HL-60 (cell line): Measurements from ENCODE around the gene IL23R.

Experiments used
- CTCF ChIP-seq: IDR thresholded peaks from one replicate; pipeline ENCODE4 v1.5.1; 2011; ENCODE audit warnings: low read length, control low read depth, inconsistent platforms; ENCODE audit not compliant: insufficient read depth
- GABPA ChIP-seq: IDR thresholded peaks from 2 replicates; pipeline ENCODE4 v1.6.1; 2012; ENCODE audit warnings: low read depth
- POLR2AphosphoS5 ChIP-seq: IDR thresholded peaks from 2 replicates; pipeline ENCODE4 v1.6.1; 2012; ENCODE audit warnings: low read depth
- REST ChIP-seq: IDR thresholded peaks from 2 replicates; pipeline ENCODE4 v1.6.1; 2012; ENCODE audit warnings: low read depth; ENCODE audit not compliant: insufficient replicate concordance
- SPI1 ChIP-seq: IDR thresholded peaks from 2 replicates; pipeline ENCODE4 v1.6.1; 2012; ENCODE audit warnings: low read depth, mild to moderate bottlenecking, borderline replicate concordance

- TF ChIP-seq SPI1 (no peak), CTCF (no peak), POLR2AphosphoS5 (no peak), GABPA (no peak), REST (no peak)
Observed at GRCh38 chr1:67274623-67275325, 108.5 kb downstream of the IL23R start.
